Tibial nerve (tissue), 4 donors: ENCODE measurements around the gene WASF3.

Experiments
- CTCF ChIP-seq, 5 experiments: fragments of 200-600 bp in 3 of 5; fragments of 450-650 bp in 2 of 5; sonication (generic) in 3 of 5; IDR thresholded peaks; one replicate each; pipeline ENCODE4 v1.5.1; 2016 to 2019; ENCODE audit warnings: antibody characterized with exemption in 5 of 5, mild to moderate bottlenecking in 3 of 5, moderate library complexity in 2 of 5
- EP300 ChIP-seq, 2 donors: sonication (generic); formaldehyde crosslinking; IDR thresholded peaks; one replicate each; pipeline ENCODE4 v1.6.1; 2017; ENCODE audit warnings: antibody characterized with exemption in 2 of 2, mild to moderate bottlenecking in 1 of 2
- POLR2A ChIP-seq, 2 donors: fragments of 450-650 bp; IDR thresholded peaks; one replicate each; pipeline ENCODE4 v1.6.1; 2017; ENCODE audit warnings: antibody characterized with exemption in 2 of 2, mild to moderate bottlenecking in 2 of 2, moderate library complexity in 2 of 2

DNA sequence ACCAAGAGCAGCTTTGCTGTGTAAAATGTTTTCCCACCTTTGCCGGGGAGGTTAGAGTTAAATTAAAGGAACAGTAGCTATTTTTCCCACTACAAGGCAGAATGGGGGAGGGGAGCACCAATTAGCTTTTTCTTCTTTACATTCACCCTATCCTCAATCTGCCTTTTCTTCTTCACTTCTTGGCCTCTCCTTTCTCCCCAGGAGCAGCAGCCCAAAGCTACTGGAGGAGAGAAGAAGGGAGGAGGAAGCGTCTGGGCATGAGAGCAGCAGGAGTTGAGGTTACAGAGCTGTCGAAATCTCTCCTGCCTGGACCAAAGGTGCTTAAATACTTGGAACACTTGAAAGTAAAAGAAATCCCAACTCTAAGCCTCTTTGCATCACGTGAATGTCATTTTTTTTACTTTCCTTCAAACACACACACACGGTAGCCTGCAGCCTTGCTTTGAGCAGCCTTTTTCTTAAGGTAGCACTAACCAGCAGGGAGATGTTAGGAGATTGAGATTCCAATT is 39.0 kb upstream of the WASF3 start:
- no peak for TF ChIP-seq CTCF (IDR thresholded peaks at IDR 0.05)
- TF ChIP-seq POLR2A (IDR thresholded peaks at IDR 0.05) = no peak
- TF ChIP-seq EP300 (IDR thresholded peaks at IDR 0.05) = no peak
